HFFc6 (cell line): ENCODE measurements around the gene VPS54. TPM values are rescaled to one million over a fixed set of nuclear protein-coding genes. Genes with fewer than 3 reads are reported as not detected.
A peak's percentile ranks its signal among the peaks of the same experiment; 100 is the strongest.
"Not testable (repeated sequence)": the region's sequence is repeated elsewhere in the genome, so short reads cannot be mapped to it uniquely, and the experiment has no call there.

Experiments
- DNase-seq: peaks from one replicate; pipeline ENCODE4 v3.0.0-alpha.2; 2018
- H3K27ac Mint-ChIP-seq: 2 replicates; pipeline ENCODE4 v1.8.0; 2020; ENCODE audit warnings: mild to moderate bottlenecking, mixed read lengths
- H3K27me3 Mint-ChIP-seq: 2 replicates; pipeline ENCODE4 v1.8.0; 2021; ENCODE audit warnings: mild to moderate bottlenecking, moderate library complexity, mixed read lengths; ENCODE audit not compliant: insufficient read depth
- H3K36me3 Mint-ChIP-seq: 2 replicates; pipeline ENCODE4 v1.8.0; 2021; ENCODE audit warnings: low read depth, mixed read lengths
- H3K4me1 Mint-ChIP-seq: 2 replicates; pipeline ENCODE4 v1.8.0; 2020; ENCODE audit warnings: low read depth, mixed read lengths
- H3K4me3 Mint-ChIP-seq: 2 replicates; pipeline ENCODE4 v1.8.0; 2020; ENCODE audit warnings: mild to moderate bottlenecking, moderate library complexity, mixed read lengths
- H3K9me3 Mint-ChIP-seq: 2 replicates; pipeline ENCODE4 v1.8.0; 2020; ENCODE audit warnings: mild to moderate bottlenecking, mixed read lengths
- total RNA-seq, 6 experiments: library from RNA; stranded (reverse); fragmentation: NEBNext Ultra II Directional; extraction: Animal tissue kit (Norgen Biotek cat#: 25700); gene quantifications; 2 replicates in 1 of 6; 3 replicates in 5 of 6; pipeline ENCODE4 v1.2.3, GENCODE V29; 2021
- TF ChIP-seq, protein P1 (sequence below): fragments of 200-600 bp; sonication (generic); IDR thresholded peaks from 2 replicates; pipeline ENCODE4 v1.5.0; 2021; ENCODE audit warnings: antibody characterized with exemption, mild to moderate bottlenecking

Gene VPS54
- total RNA-seq, 6 experiments from 2014 or later, result 12.9 to 17.7 (median 15.0) TPM

DNA sequence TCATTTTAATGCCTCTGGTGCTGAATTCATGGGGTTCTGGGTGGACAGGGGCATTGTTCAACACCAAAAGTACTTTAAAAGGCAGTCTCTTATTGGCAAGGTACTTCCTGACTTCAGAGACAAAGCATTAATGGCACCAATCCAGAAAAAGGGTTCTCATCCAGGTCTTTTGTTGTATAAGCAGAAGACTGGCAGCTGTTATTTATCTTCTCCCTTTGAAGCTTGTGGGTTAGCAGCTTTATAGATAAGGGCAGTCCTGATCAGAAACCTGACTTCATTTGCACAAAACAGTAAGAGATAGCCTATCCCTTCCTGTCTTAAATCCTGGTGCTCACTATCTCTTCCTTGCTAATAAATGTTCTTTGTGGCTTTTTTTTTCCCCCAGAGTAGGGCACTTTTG lies 68.8 kb downstream of the VPS54 start:
- TF ChIP-seq, protein P1, sequence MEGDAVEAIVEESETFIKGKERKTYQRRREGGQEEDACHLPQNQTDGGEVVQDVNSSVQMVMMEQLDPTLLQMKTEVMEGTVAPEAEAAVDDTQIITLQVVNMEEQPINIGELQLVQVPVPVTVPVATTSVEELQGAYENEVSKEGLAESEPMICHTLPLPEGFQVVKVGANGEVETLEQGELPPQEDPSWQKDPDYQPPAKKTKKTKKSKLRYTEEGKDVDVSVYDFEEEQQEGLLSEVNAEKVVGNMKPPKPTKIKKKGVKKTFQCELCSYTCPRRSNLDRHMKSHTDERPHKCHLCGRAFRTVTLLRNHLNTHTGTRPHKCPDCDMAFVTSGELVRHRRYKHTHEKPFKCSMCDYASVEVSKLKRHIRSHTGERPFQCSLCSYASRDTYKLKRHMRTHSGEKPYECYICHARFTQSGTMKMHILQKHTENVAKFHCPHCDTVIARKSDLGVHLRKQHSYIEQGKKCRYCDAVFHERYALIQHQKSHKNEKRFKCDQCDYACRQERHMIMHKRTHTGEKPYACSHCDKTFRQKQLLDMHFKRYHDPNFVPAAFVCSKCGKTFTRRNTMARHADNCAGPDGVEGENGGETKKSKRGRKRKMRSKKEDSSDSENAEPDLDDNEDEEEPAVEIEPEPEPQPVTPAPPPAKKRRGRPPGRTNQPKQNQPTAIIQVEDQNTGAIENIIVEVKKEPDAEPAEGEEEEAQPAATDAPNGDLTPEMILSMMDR, result no peak
- H3K36me3 Mint-ChIP-seq, result peaks cover 40% of the 10 kb centered on the region
- H3K4me1 Mint-ChIP-seq, result no peaks in the 10 kb centered on the region
- no peak overlapping the region for H3K27ac Mint-ChIP-seq
- no peak overlapping the region for H3K4me3 Mint-ChIP-seq
- no peaks in the 10 kb centered on the region for H3K9me3 Mint-ChIP-seq
- DNase-seq, result no peak
- no peaks in the 10 kb centered on the region for H3K27me3 Mint-ChIP-seq

DNA sequence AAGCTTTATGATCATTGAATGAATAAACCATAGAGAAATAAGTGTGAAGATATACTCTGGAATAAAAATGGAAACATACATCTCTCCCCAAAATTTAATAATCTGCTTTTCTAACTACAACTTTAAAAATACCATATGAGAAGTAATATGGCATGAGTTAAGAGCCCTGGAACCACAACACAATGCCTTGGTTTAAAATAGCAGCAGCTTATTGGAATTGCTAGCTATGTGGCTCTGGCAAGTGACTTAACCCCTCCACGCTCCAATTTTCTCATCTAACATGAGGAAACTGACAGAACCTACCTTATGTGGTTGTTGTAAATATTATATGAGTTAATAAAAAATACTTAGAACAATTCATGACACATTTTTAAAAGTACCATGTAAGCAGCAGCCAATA lies 76.4 kb downstream of the VPS54 start:
- no peak overlapping the region for H3K4me3 Mint-ChIP-seq
- TF ChIP-seq, protein P1, result no peak
- peaks cover 3% of the 10 kb centered on the region; the same call in 1 of the 2 replicates for H3K27me3 Mint-ChIP-seq
- H3K27ac Mint-ChIP-seq, result no peak overlapping the region
- H3K36me3 Mint-ChIP-seq, result peaks cover 29% of the 10 kb centered on the region
- no peaks in the 10 kb centered on the region for H3K9me3 Mint-ChIP-seq
- no peaks in the 10 kb centered on the region for H3K4me1 Mint-ChIP-seq
- DNase-seq, result no peak

DNA sequence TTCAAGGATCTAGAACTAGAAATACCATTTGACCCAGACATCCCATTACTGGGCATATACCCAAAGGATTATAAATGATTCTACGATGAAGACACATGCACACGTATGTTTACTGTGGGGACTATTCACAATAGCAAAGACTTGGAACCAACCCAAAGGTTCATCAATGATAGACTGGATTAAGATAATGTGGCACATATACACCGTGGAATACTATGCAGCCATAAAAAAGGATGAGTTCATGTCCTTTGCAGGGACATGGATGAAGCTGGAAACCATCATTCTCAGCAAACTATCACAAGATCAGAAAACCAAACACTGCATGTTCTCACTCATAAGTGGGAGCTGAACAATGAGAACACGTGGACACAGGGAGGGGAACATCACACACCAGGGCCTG lies 87.1 kb downstream of the VPS54 start:
- not testable (repeated sequence) for H3K27ac Mint-ChIP-seq, H3K27me3 Mint-ChIP-seq, H3K9me3 Mint-ChIP-seq, DNase-seq, H3K4me1 Mint-ChIP-seq, H3K4me3 Mint-ChIP-seq
- H3K36me3 Mint-ChIP-seq, result peaks cover 55% of the 10 kb centered on the region

DNA sequence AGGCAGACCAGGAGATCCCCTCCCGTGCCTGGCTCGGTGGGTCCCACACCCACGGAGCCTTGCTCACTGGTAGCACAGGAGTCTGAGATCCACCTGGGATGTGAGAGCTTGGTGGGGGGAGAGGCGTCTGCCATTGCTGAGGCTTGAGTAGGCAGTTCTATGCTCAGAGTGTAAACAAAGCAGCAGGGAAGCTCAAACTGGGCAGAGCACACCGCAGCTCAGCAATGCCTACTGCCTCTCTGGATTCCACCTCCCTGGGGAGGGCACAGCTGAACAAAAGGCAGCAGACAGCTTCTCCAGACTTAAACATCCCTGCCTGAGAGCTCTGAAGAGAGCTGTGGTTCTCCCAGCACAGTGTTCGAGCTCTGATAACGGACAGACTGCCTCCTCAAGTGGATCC lies 92.4 kb downstream of the VPS54 start:
- no peak for DNase-seq
- no peak overlapping the region for H3K27ac Mint-ChIP-seq
- no peak overlapping the region for H3K4me3 Mint-ChIP-seq
- H3K9me3 Mint-ChIP-seq, result no peaks in the 10 kb centered on the region
- no peaks in the 10 kb centered on the region; the same call in 1 of the 2 replicates for H3K27me3 Mint-ChIP-seq
- TF ChIP-seq, protein P1, result no peak
- peaks cover 40% of the 10 kb centered on the region for H3K36me3 Mint-ChIP-seq
- no peaks in the 10 kb centered on the region for H3K4me1 Mint-ChIP-seq

DNA sequence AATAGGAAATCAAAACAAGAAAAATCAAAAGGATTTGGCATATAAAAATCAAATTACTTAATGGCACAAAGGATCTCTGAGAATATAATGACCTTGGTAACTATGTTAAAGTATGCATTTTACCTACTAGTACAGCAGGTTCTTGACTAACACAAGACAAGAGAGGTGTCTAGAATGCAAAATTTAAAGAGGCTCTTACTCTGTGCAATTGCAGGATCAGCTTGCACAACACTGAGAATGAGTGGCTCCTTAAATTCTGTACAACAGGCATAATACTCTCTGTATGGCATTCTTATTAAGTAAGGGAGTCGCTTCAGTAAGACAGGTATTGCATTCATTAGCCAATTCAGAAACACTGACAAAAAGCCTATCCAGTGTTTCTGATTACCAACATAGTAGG lies 104.9 kb downstream of the VPS54 start:
- Mint-ChIP-seq H3K27ac (no peak overlapping the region), H3K4me1 (no peaks in the 10 kb centered on the region), H3K4me3 (no peak overlapping the region), H3K36me3 (peaks cover 23% of the 10 kb centered on the region), H3K9me3 (no peaks in the 10 kb centered on the region), H3K27me3 (no peaks in the 10 kb centered on the region)
- TF ChIP-seq, protein P1, result no peak
- no peak for DNase-seq

DNA sequence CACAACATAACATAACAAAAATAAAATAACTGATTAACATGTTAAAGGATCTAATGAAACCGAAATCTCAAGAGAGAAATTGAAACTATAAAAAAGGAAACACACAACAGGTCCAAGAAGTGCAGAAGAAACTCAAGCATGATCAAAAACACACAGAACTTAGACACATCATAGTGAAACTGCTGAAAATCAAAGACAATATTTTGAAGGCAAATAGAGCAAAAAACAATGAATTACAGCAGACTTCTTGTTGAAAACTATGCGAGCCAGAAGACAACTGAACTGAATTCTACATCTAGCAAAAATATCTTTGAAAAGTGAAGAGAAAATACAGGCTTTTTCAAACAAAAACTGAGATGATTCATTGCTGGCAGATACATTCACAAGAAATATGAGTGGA lies 116.2 kb downstream of the VPS54 start:
- DNase-seq, result peak; percentile 29
- Mint-ChIP-seq H3K27me3 (no peaks in the 10 kb centered on the region), H3K9me3 (peaks cover 27% of the 10 kb centered on the region), H3K4me1 (peaks cover 16% of the 10 kb centered on the region), H3K4me3 (no peak overlapping the region), H3K27ac (no peak overlapping the region), H3K36me3 (peaks cover 74% of the 10 kb centered on the region)
- TF ChIP-seq, protein P1, result no peak
